Measurements from ENCODE around the gene RAP1GAP.

DNA sequence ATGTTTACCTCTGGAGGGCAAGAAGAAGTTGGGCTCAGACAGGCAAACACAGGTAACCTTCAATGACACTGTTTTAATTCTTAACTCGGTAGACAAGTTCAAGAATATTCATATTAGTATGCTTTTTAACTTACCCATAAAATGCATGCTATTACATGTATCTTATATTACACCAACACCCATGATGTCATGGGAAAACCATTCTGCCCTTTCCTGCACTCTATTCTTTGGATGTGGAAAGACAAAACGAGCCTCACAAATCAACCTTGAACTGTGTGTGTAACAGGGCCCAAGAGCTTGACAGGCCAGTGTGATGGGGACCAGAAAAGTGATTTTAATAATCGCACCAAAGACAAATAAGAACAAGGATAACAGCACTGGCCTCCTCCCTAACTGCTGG lies 22.6 kb upstream of the RAP1GAP start:
- TF ChIP-seq EZH2 (IDR thresholded peaks at IDR 0.05; ENCODE audit: borderline replicate concordance, low read length): no peak
- TF ChIP-seq CTCF (IDR thresholded peaks at IDR 0.05; ENCODE audit: low read length): no peak
